Endometrial microvascular endothelial cells (primary cell): ENCODE data around the gene RAB42. TPM values are rescaled to one million over a fixed set of nuclear protein-coding genes. Genes with fewer than 3 reads are reported as not detected.

Experiments used
- in situ Hi-C: cut with HindIII; loops from 2 replicates; pipeline ENCODE4 v1.10.0; 2017; ENCODE audit warnings: low sequenced_read_pairs, low pct_unique_long_range_greater_than_20kb; ENCODE audit errors: inconsistent ontology term
- total RNA-seq: library from RNA; depleted of rRNA; stranded (reverse); fragments of >200 nt; gene quantifications from one replicate; pipeline ENCODE4 v1.2.3, GENCODE V29; 2015; ENCODE audit errors: inconsistent ontology term

The RAB42 gene
- total RNA-seq, 1 donor from 2014 or later = 3.1 TPM

DNA sequence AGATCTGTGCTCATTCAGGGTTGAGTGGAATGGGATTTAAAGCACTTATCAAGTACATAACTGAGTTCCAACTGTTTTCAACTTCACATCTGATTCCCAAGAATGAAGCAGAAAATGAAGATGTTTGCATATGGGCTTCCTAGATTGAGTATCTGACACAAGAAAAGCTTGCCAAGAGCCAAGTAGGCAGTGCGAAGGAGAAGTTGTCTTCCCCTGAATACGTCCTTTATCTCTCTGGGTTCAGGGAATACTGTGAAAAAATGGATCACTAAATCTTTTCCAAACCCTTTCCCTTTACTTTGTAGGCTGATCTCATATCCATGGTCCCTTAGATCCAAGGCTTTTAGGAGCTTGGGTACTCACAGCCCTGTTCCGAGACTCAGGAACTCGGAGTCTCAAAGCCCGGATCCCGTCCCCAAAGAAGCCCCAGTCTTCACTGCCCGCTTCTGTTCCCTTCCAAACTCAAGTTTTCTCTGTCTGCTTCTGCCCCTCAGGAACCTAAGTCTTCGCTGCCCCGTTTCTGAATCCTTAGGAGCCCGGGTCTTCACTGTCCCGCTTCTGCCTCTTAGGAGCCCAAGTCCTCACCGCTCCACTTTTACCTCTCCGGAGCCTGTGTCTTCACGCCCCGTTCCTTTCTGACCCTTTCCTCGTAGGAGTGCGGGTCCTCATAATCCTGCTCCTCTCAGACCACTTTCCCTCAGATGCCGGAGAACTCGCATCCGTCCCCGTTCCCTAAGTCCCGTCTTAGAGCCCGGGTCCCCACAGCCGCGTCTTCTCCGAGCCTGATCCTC lies 50.2 kb downstream of the RAB42 start:
- in situ Hi-C loops = no loop called here

GRCh38 chr1:28642847-28643635 lies 51.0 kb downstream of the RAB42 start, which contains the start of gene TAF12:
Gene TAF12, minus strand, starts transcription at chr1:28643067. Its CDS starts 20,986 bp downstream, at chr1:28622081.
- in situ Hi-C loops = no loop called here

DNA sequence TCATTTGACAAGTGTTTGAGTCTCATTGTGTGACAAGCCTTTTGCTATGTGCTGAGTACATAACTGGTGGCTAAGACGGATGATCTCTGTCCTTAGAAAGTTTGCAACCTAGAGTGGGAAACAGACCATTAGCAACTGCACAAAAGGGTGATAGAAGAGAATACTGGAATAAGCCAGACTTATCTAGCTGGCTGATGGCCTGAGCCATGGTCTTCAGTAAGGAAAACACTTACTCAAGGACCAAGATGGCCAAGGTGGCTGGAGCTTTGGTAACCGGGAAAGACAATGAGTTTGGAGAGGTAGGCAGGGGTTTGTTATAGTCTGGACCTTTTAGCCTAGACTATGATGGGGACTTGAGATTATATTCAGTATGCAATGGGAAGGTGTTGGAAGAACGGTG lies 52.4 kb downstream of the RAB42 start:
- in situ Hi-C loops = no loop called here

Other genes starting within 250 kb of the RAB42 start
- 24.5 TPM for gene PHACTR4, start 222.5 kb upstream of the RAB42 start, total RNA-seq
- 87.9 TPM for gene RCC1, start 86.2 kb upstream of the RAB42 start, total RNA-seq
- 40.3 TPM for gene TRNAU1AP, start 39.2 kb upstream of the RAB42 start, total RNA-seq
- 27.8 TPM for gene TAF12, start 50.8 kb downstream of the RAB42 start, total RNA-seq
- gene RNU11, start 56.3 kb downstream of the RAB42 start, total RNA-seq = not detected
- gene GMEB1, start 76.5 kb downstream of the RAB42 start, total RNA-seq = 8.0 TPM
- 66.2 TPM for gene YTHDF2, start 144.7 kb downstream of the RAB42 start, total RNA-seq
- gene OPRD1, start 219.9 kb downstream of the RAB42 start, total RNA-seq = not detected